ENCODE results near the gene LINS1. TPM values are rescaled to one million over a fixed set of nuclear protein-coding genes. Genes with fewer than 3 reads are reported as not detected.
A peak's percentile ranks its signal among the peaks of the same experiment; 100 is the strongest.

LINS1 gene, protein sequence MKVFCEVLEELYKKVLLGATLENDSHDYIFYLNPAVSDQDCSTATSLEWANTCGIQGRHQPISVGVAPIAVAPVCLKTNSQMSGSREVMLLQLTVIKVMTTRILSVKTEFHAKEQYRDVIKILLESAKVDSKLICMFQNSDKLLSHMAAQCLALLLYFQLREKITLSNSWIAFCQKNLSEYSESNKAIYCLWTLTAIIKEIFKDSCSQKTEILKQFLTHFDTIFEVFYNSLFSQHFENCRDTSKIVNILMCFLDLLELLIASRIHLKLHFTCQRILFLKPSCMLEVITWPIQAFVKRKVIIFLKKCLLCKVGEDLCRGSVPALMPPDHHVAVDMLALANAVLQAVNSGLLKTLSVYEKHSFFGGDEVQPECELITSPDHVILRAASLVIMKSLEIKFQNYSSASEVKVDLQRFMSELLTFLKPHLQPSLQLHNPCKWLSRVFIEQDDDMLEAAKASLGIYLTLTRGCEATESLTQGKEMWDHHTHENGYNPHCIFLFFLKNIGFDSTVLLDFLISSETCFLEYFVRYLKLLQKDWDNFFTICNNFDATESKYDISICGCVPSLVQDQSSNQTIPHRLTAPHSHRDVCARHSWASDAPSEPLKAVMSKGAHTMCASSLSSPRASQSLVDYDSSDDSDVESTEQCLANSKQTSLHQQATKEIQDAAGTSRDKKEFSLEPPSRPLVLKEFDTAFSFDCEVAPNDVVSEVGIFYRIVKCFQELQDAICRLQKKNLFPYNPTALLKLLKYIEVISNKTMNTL
- 9.6 and 14.7 TPM in 2 replicates for total RNA-seq
- polyA plus RNA-seq: 6.9 and 7.6 TPM in 2 replicates
- polyA plus RNA-seq (2011; cell fraction: cytosol; rRNA removed): 4.5 and 5.9 TPM in 2 replicates
- 24.7 and 32.1 TPM in 2 replicates for polyA plus RNA-seq (2011; cell fraction: nucleus; rRNA removed)
- polyA plus RNA-seq (2012): 6.4 and 11.6 TPM in 2 replicates
- 12.5 and 19.4 TPM in 2 replicates for polyA minus RNA-seq
- 8.5 TPM for polyA minus RNA-seq (2011; cell fraction: cytosol; rRNA and poly(A)+ RNA removed)
- 8.1 and 19.1 TPM in 2 replicates for polyA minus RNA-seq (2011; cell fraction: nucleus; rRNA and poly(A)+ RNA removed)
- Bru-seq, nascent RNA: percentile 72 among the genes with signal in this experiment
- percentile 56 among the genes with signal in this experiment for BruChase-seq, experiment 1, labeled RNA remaining after a 6-hour chase
- BruChase-seq, experiment 2, labeled RNA remaining after a 2-hour chase: percentile 68 among the genes with signal in this experiment
- long read RNA-seq, full-length matches to known transcripts: 4 of 38 reads
- long read RNA-seq, partial matches to known transcripts: 1 of 38 reads
- long read RNA-seq, other reads (novel, unspliced or antisense): 33 of 38 reads

DNA sequence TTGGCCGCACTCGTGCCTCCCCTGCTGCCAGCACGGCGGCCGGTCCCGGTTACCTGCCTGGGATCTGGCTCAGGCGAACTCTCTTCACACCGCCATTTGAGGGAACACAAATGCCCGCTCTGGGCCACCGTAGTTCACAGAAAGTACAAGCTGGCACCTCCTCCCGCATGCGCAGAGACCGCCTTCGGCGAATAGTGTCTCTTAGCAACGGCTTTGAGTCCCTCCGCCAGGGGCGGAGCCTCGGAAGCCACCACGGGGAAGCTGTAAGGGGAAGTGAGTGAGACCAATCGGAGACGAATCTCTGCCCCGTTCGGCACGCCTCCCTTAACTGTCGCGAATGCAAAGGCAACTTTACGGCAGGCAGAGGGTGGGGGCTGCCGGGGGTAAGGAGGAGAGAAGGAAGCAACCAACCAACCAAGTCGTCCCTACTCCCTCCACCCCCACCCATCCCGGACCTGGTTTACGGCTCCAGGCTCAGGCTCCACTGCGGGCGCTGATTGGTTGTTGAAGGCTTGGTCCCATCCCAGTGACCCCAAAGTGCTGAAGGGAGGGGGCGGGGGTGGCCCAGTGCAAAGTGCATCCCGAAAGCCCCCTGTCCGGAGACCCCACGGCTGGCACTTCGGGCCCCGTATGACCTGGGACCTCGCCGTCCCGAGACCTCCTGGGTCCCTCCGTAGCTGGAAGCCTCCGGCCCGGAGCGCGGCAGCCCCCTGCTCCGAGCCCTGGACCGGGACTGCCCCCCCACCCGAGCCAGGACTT is at the start of gene LINS1, which contains the start of gene ASB7:
TSS of gene LINS1 (minus strand) at position 121 of the 759 bp plus-strand sequence. CDS start 21,342 bp downstream, outside the sequence.
TSS of gene ASB7 (plus strand) at position 526 of the 759 bp plus-strand sequence. CDS start 9,628 bp downstream, outside the sequence.
- Histone ChIP-seq H3K79me2 (ENCODE audit: control insufficient read depth, insufficient read depth, low read length) (peaks cover 71% of the 10 kb centered on the region), H4K20me1 (replicated peaks; ENCODE audit: control insufficient read depth, extremely low read depth, insufficient read depth, low read length) (no peaks in the 10 kb centered on the region), H3K4me2 (ENCODE audit: insufficient read depth, low read length) (peak within 1 kb of the TSS; percentile 93), H3K4me1 (ENCODE audit: control insufficient read depth, extremely low read depth, insufficient read depth, low read length) (peaks cover 21% of the 10 kb centered on the region), H3K27ac (ENCODE audit: insufficient read depth, low read depth, low read length) (peak within 1 kb of the TSS; percentile 71), H3K9me3 (replicated peaks; ENCODE audit: control insufficient read depth, insufficient read depth, low read length) (no peaks in the 10 kb centered on the region), H3K9ac (replicated peaks; ENCODE audit: extremely low read depth, insufficient read depth, low read length) (peak within 1 kb of the TSS; percentile 93), H3K27me3 (ENCODE audit: control insufficient read depth in 2 of 2, insufficient read depth in 2 of 2, low read length in 2 of 2) (no peaks in the 10 kb centered on the region), H2AFZ (ENCODE audit: low read depth, low read length) (peak within 1 kb of the TSS; percentile 92), H3K36me3 (ENCODE audit: control insufficient read depth in 2 of 2, extremely low read depth in 1 of 2, insufficient read depth in 2 of 2, low read length in 2 of 2) (peaks cover 0 to 2% of the 10 kb centered on the region in 2 experiments), H3K4me3 (replicated peaks in 1 of 3; ENCODE audit: insufficient read depth in 1 of 3, low read depth in 1 of 3, low read length in 3 of 3) (peak within 1 kb of the TSS; percentile 84 to 99 (median 96)), H3K9me1 (replicated peaks; ENCODE audit: control insufficient read depth, extremely low read depth, insufficient read depth, low read length) (no peaks in the 10 kb centered on the region)
- TF ChIP-seq FOS (IDR thresholded peaks at IDR 0.05; ENCODE audit: borderline replicate concordance, insufficient read depth, low read length) (no peak), POLR2A (IDR thresholded peaks at IDR 0.05; ENCODE audit: low read depth, low read length) (no peak), MAX (IDR thresholded peaks at IDR 0.05; ENCODE audit: insufficient read depth, insufficient read length) (peak; percentile 61), MYC (IDR thresholded peaks at IDR 0.05; ENCODE audit: low read depth, low read length) (no peak), JUN (IDR thresholded peaks at IDR 0.05; ENCODE audit: borderline replicate concordance, insufficient read depth, insufficient read length, low read depth) (no peak), EZH2 (IDR thresholded peaks at IDR 0.05; ENCODE audit: borderline replicate concordance, low read depth, low read length, severe bottlenecking) (no peak), GATA2 (IDR thresholded peaks at IDR 0.05; ENCODE audit: insufficient read depth, insufficient read length, low read depth, low read length) (no peak), POLR2AphosphoS5 (IDR thresholded peaks at IDR 0.05; ENCODE audit: insufficient read depth, low read depth, low read length) (peak; percentile 35)
- TF ChIP-seq, protein P1, sequence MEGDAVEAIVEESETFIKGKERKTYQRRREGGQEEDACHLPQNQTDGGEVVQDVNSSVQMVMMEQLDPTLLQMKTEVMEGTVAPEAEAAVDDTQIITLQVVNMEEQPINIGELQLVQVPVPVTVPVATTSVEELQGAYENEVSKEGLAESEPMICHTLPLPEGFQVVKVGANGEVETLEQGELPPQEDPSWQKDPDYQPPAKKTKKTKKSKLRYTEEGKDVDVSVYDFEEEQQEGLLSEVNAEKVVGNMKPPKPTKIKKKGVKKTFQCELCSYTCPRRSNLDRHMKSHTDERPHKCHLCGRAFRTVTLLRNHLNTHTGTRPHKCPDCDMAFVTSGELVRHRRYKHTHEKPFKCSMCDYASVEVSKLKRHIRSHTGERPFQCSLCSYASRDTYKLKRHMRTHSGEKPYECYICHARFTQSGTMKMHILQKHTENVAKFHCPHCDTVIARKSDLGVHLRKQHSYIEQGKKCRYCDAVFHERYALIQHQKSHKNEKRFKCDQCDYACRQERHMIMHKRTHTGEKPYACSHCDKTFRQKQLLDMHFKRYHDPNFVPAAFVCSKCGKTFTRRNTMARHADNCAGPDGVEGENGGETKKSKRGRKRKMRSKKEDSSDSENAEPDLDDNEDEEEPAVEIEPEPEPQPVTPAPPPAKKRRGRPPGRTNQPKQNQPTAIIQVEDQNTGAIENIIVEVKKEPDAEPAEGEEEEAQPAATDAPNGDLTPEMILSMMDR (IDR thresholded peaks at IDR 0.05; ENCODE audit: extremely low read depth in 1 of 2, insufficient read depth in 1 of 2, low read depth in 1 of 2, low read length in 2 of 2): no peak
- BruUV-seq (replicated peaks): no TSS peak
- dilution Hi-C loops (cut with MboI; ENCODE audit: extremely low pct_ligation_motif_present, low sequenced_read_pairs): no loop called here
- peak; percentile 99 for FAIRE-seq
- DNase-seq (ENCODE audit: low read depth, low spot score): peak; percentile 100
- intact Hi-C loops (cut with micrococcal nuclease): loop anchor here (1.0 to 10.0 kb wide), 6 partner anchors 253 to 1041 kb away; partner anchors contain the start of gene CHSY1
- POLR2A ChIA-PET: interaction anchor here (1.1 kb wide), 1 partner anchor 316 kb away, joined by 3 read pairs; no protein-coding TSS in a partner anchor
- CTCF ChIA-PET: interaction anchor here (0.6 to 1.7 kb wide), 9 partner anchors 13 to 677 kb away, joined by 3 to 17 read pairs (median 4); no protein-coding TSS in a partner anchor

Data from endothelial cell of umbilical vein (primary cell).